Activated naive CD8-positive, alpha-beta T cell treated with anti-CD3 and anti-CD28 coated beads, Interleukin-2, amount 10 ng/mL, durations not matched to agents 7 days and 5 days (primary cell): ENCODE measurements around the gene SAMD5. TPM values are rescaled to one million over a fixed set of nuclear protein-coding genes. Genes with fewer than 3 reads are reported as not detected.

Experiments used
- ATAC-seq: fragments of 150-1000 bp; cut with Tn5 transposase; one replicate; pipeline ENCODE4 v1.10.0; 2021; ENCODE audit warnings: low read depth, moderate library complexity
- POLR2A ChIA-PET: fragments of 350-600 bp; sonication (Branson Sonifier 250); formaldehyde crosslinking; loops from one replicate; lab custom pipeline; 2021; ENCODE audit warnings: antibody characterized with exemption; lab: Charles Lee
- DNase-seq: peaks from one replicate; pipeline ENCODE4 v3.0.0; 2021
- H3K27ac Mint-ChIP-seq: one replicate; pipeline ENCODE4 v1.8.0; 2022; ENCODE audit warnings: mild to moderate bottlenecking, mixed read lengths
- H3K27me3 Mint-ChIP-seq: one replicate; pipeline ENCODE4 v1.8.0; 2022; ENCODE audit warnings: mild to moderate bottlenecking, moderate library complexity, mixed read lengths
- H3K36me3 Mint-ChIP-seq: one replicate; pipeline ENCODE4 v1.8.0; 2021; ENCODE audit warnings: mild to moderate bottlenecking, mixed read lengths
- H3K4me1 Mint-ChIP-seq: one replicate; pipeline ENCODE4 v1.8.0; 2021; ENCODE audit warnings: mixed read lengths
- H3K4me3 Mint-ChIP-seq: one replicate; pipeline ENCODE4 v1.8.0; 2022; ENCODE audit warnings: mild to moderate bottlenecking, moderate library complexity, mixed read lengths
- H3K9me3 Mint-ChIP-seq: one replicate; pipeline ENCODE4 v1.8.0; 2021; ENCODE audit warnings: mixed read lengths
- total RNA-seq, 2 experiments: library from RNA; stranded (reverse); gene quantifications; one replicate each; pipeline ENCODE4 v1.2.3, GENCODE V29; 2021

SAMD5 gene
- not detected for total RNA-seq

GRCh38 chr6:147508042-147508865 is at the start of gene SAMD5:
Gene SAMD5, plus strand, starts transcription at chr6:147508690. Its CDS starts 239 bp downstream, at chr6:147508929.
- peak; percentile 59 for ATAC-seq
- Mint-ChIP-seq H3K27ac (no peak within 1 kb of the TSS), H3K27me3 (peaks cover 64% of the 10 kb centered on the region)

GRCh38 chr6:147459780-147460179 is 48.7 kb upstream of the SAMD5 start:
- H3K4me3 Mint-ChIP-seq: no peak overlapping the region
- ATAC-seq: no peak
- no peaks in the 10 kb centered on the region for H3K36me3 Mint-ChIP-seq
- H3K27me3 Mint-ChIP-seq: peaks cover 2% of the 10 kb centered on the region
- H3K9me3 Mint-ChIP-seq: no peaks in the 10 kb centered on the region
- DNase-seq: no peak
- H3K27ac Mint-ChIP-seq: no peak overlapping the region
- POLR2A ChIA-PET: no interaction called here
- no peaks in the 10 kb centered on the region for H3K4me1 Mint-ChIP-seq

More at GRCh38 chr6:147508042-147508865, at the start of gene SAMD5:
- Mint-ChIP-seq H3K36me3 (no peaks in the 10 kb centered on the region), H3K9me3 (no peaks in the 10 kb centered on the region), H3K4me1 (peaks cover 4% of the 10 kb centered on the region), H3K4me3 (peak within 1 kb of the TSS; percentile 68)
- peak; percentile 43 for DNase-seq
- POLR2A ChIA-PET: no interaction called here

GRCh38 chr6:147463651-147464050 is 44.8 kb upstream of the SAMD5 start:
- Mint-ChIP-seq H3K9me3 (no peaks in the 10 kb centered on the region), H3K36me3 (no peaks in the 10 kb centered on the region), H3K27ac (no peak overlapping the region), H3K4me3 (no peak overlapping the region), H3K4me1 (no peaks in the 10 kb centered on the region), H3K27me3 (peaks cover 5% of the 10 kb centered on the region)
- DNase-seq (no peak), ATAC-seq (no peak)
- POLR2A ChIA-PET: no interaction called here

- no peak for ATAC-seq
- H3K4me1 Mint-ChIP-seq: no peaks in the 10 kb centered on the region
- H3K27me3 Mint-ChIP-seq: peaks cover 5% of the 10 kb centered on the region
- H3K4me3 Mint-ChIP-seq: no peak overlapping the region
- POLR2A ChIA-PET: no interaction called here
- H3K9me3 Mint-ChIP-seq: no peaks in the 10 kb centered on the region
- H3K27ac Mint-ChIP-seq: no peak overlapping the region
- H3K36me3 Mint-ChIP-seq: no peaks in the 10 kb centered on the region
- no peak for DNase-seq
Observed at GRCh38 chr6:147467428-147467827, 41.1 kb upstream of the SAMD5 start.

- H3K27me3 Mint-ChIP-seq: peaks cover 5% of the 10 kb centered on the region
- no peak overlapping the region for H3K4me3 Mint-ChIP-seq
- no peaks in the 10 kb centered on the region for H3K36me3 Mint-ChIP-seq
- H3K4me1 Mint-ChIP-seq: no peaks in the 10 kb centered on the region
- no peak overlapping the region for H3K27ac Mint-ChIP-seq
- DNase-seq: no peak
- no peak for ATAC-seq
- POLR2A ChIA-PET: no interaction called here
- no peaks in the 10 kb centered on the region for H3K9me3 Mint-ChIP-seq
Observed at GRCh38 chr6:147467886-147468285, 40.6 kb upstream of the SAMD5 start.

GRCh38 chr6:147468634-147469033 is 39.9 kb upstream of the SAMD5 start:
- Mint-ChIP-seq H3K4me3 (no peak overlapping the region), H3K4me1 (no peaks in the 10 kb centered on the region), H3K27ac (no peak overlapping the region), H3K9me3 (no peaks in the 10 kb centered on the region), H3K36me3 (no peaks in the 10 kb centered on the region), H3K27me3 (peaks cover 7% of the 10 kb centered on the region)
- no peak for DNase-seq
- POLR2A ChIA-PET: no interaction called here
- no peak for ATAC-seq

GRCh38 chr6:147479857-147480256 is 28.6 kb upstream of the SAMD5 start:
- POLR2A ChIA-PET: no interaction called here
- no peaks in the 10 kb centered on the region for H3K36me3 Mint-ChIP-seq
- no peaks in the 10 kb centered on the region for H3K27me3 Mint-ChIP-seq
- no peak overlapping the region for H3K27ac Mint-ChIP-seq
- H3K4me3 Mint-ChIP-seq: no peak overlapping the region
- ATAC-seq: no peak
- DNase-seq: no peak
- H3K4me1 Mint-ChIP-seq: no peaks in the 10 kb centered on the region
- H3K9me3 Mint-ChIP-seq: peaks cover 4% of the 10 kb centered on the region

- Mint-ChIP-seq H3K4me3 (no peak overlapping the region), H3K27ac (no peak overlapping the region), H3K9me3 (peaks cover 2% of the 10 kb centered on the region), H3K4me1 (no peaks in the 10 kb centered on the region), H3K36me3 (no peaks in the 10 kb centered on the region), H3K27me3 (no peaks in the 10 kb centered on the region)
- POLR2A ChIA-PET: no interaction called here
- DNase-seq (no peak), ATAC-seq (no peak)
Observed at GRCh38 chr6:147486683-147487082, 21.8 kb upstream of the SAMD5 start.

GRCh38 chr6:147497472-147497871 is 11.0 kb upstream of the SAMD5 start:
- H3K36me3 Mint-ChIP-seq: no peaks in the 10 kb centered on the region
- DNase-seq (no peak), ATAC-seq (no peak)
- peaks cover 6% of the 10 kb centered on the region for H3K27me3 Mint-ChIP-seq
- no peaks in the 10 kb centered on the region for H3K9me3 Mint-ChIP-seq
- no peak overlapping the region for H3K4me3 Mint-ChIP-seq
- no peak overlapping the region for H3K27ac Mint-ChIP-seq
- POLR2A ChIA-PET: no interaction called here
- no peaks in the 10 kb centered on the region for H3K4me1 Mint-ChIP-seq

- H3K4me3 Mint-ChIP-seq: no peak overlapping the region
- H3K36me3 Mint-ChIP-seq: no peaks in the 10 kb centered on the region
- POLR2A ChIA-PET: no interaction called here
- ATAC-seq: no peak
- H3K4me1 Mint-ChIP-seq: peaks cover 4% of the 10 kb centered on the region
- H3K27me3 Mint-ChIP-seq: peaks cover 44% of the 10 kb centered on the region
- no peak overlapping the region for H3K27ac Mint-ChIP-seq
- H3K9me3 Mint-ChIP-seq: no peaks in the 10 kb centered on the region
- no peak for DNase-seq
Observed at GRCh38 chr6:147503587-147503986, 4.9 kb upstream of the SAMD5 start.

GRCh38 chr6:147504848-147505247 is 3.6 kb upstream of the SAMD5 start:
- Mint-ChIP-seq H3K4me1 (peaks cover 4% of the 10 kb centered on the region), H3K4me3 (no peak overlapping the region), H3K9me3 (no peaks in the 10 kb centered on the region), H3K27me3 (peaks cover 51% of the 10 kb centered on the region), H3K27ac (no peak overlapping the region), H3K36me3 (no peaks in the 10 kb centered on the region)
- DNase-seq: no peak
- ATAC-seq: no peak
- POLR2A ChIA-PET: no interaction called here

GRCh38 chr6:147506704-147507114 is 1.8 kb upstream of the SAMD5 start:
- peak; percentile 67 for DNase-seq
- Mint-ChIP-seq H3K36me3 (no peaks in the 10 kb centered on the region), H3K4me3 (no peak overlapping the region), H3K4me1 (peaks cover 4% of the 10 kb centered on the region), H3K9me3 (no peaks in the 10 kb centered on the region), H3K27me3 (peaks cover 66% of the 10 kb centered on the region), H3K27ac (no peak overlapping the region)
- POLR2A ChIA-PET: no interaction called here
- ATAC-seq: peak; percentile 54

GRCh38 chr6:147507162-147508041 is 1.1 kb upstream of the SAMD5 start:
- Mint-ChIP-seq H3K36me3 (no peaks in the 10 kb centered on the region), H3K4me1 (peaks cover 4% of the 10 kb centered on the region), H3K27me3 (peaks cover 69% of the 10 kb centered on the region), H3K27ac (no peak overlapping the region), H3K4me3 (peak overlapping the region; percentile 59), H3K9me3 (no peaks in the 10 kb centered on the region)
- DNase-seq (peak; percentile 25), ATAC-seq (no peak)
- POLR2A ChIA-PET: no interaction called here
